GM12891 (cell line): ENCODE measurements around the gene SORCS1.

Experiments used
- DNase-seq: peaks from one replicate; pipeline ENCODE4 v3.0.0; 2011; ENCODE audit warnings: low spot score; ENCODE audit not compliant: insufficient read length
- FAIRE-seq: peaks from 2 replicates; lab custom pipeline; 2011; peaks lifted over from hg19 to GRCh38; lab: Jason Lieb, UNC
- PAX5 ChIP-seq: IDR thresholded peaks from 2 replicates; pipeline ENCODE4 v1.6.1; 2011; ENCODE audit warnings: low read length, moderate library complexity, mild to moderate bottlenecking; ENCODE audit not compliant: insufficient read depth, severe bottlenecking
- POLR2A ChIP-seq: IDR thresholded peaks from 2 replicates; pipeline ENCODE4 v1.6.1; 2011; ENCODE audit warnings: low read depth, low read length, control low read depth
- POLR2AphosphoS5 ChIP-seq: IDR thresholded peaks from 2 replicates; pipeline ENCODE4 v1.6.1; 2011; ENCODE audit warnings: low read depth, low read length, control low read depth
- POU2F2 ChIP-seq: IDR thresholded peaks from 2 replicates; pipeline ENCODE4 v1.6.1; 2011; ENCODE audit warnings: low read depth, mild to moderate bottlenecking, control low read depth, low read length, moderate library complexity
- SPI1 ChIP-seq: IDR thresholded peaks from 2 replicates; pipeline ENCODE4 v1.6.1; 2011; ENCODE audit warnings: low read depth, low read length, control low read depth
- TAF1 ChIP-seq: IDR thresholded peaks from 2 replicates; pipeline ENCODE4 v1.6.1; 2011; ENCODE audit warnings: low read depth, low read length, control low read depth

The SORCS1 gene

DNA sequence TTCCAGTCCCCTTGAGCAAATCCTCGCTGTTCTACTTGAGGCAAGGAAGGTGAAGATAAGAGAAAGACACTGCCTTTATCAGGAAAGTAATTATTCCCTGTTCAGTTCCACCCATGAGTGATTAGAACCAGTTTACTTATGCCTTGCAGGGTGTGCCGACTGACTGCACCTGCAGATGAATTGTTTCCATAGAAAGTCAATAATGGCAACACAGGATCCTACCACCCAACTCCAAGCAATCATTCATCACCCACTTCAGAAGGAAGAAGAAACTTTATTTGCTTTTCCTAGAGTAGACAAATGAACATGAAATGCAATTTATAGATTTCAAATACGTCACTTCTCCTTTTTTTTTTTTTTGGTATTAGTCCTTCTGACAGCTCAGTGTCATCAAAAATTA, 383.9 kb downstream of the SORCS1 start:
- FAIRE-seq (no peak), DNase-seq (no peak)
- TF ChIP-seq POLR2A (no peak), POU2F2 (no peak), POLR2AphosphoS5 (no peak), TAF1 (no peak)

DNA sequence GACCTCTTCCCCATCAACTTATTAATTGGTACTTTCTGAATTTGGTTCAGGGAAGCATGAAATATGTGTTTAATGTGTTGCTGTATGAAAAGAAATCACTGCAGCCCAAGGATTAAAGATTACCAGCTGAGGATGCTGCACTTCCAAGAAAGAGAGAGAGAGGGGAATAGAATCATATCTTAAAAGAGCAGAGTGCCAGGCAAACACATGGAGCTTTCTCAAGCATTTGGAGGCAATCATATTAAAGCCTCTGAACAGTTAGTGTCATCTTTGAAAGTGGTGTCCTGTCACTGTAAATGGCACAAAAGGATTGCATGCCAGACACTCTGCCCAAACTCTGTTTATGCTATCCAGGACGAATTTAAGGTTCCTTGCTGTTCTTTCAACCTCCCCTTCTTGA, 386.7 kb downstream of the SORCS1 start:
- no peak for FAIRE-seq
- DNase-seq: no peak
- TF ChIP-seq PAX5 (no peak), SPI1 (no peak), TAF1 (no peak), POU2F2 (no peak), POLR2A (no peak), POLR2AphosphoS5 (no peak)

- TF ChIP-seq PAX5: no peak
- TF ChIP-seq SPI1: no peak
- TF ChIP-seq TAF1: no peak
- TF ChIP-seq POU2F2: no peak
- no peak for TF ChIP-seq POLR2A
- TF ChIP-seq POLR2AphosphoS5: no peak
- no peak for DNase-seq
- no peak for FAIRE-seq
Observed at GRCh38 chr10:106775127-106775526, 389.4 kb downstream of the SORCS1 start.

DNA sequence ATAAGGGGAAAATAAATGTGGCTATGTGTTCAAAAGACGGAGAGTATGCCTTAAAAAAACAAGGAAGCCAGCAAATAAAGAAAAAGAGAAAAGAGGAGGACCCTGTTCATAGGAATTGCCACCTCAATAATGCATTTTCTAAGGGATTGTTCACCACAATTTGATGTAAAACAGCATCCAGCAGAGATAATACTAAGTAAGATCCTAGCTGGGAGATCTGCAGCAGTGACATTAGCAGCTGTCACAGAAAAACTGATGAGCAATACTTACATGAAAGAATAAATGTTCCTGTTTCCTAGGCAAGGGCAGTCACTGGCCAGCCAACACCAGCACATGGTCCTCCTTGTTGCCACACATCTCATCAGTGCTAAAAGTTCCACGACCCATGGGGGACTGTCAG, 391.5 kb downstream of the SORCS1 start:
- no peak for FAIRE-seq
- TF ChIP-seq POU2F2: no peak
- no peak for DNase-seq

DNA sequence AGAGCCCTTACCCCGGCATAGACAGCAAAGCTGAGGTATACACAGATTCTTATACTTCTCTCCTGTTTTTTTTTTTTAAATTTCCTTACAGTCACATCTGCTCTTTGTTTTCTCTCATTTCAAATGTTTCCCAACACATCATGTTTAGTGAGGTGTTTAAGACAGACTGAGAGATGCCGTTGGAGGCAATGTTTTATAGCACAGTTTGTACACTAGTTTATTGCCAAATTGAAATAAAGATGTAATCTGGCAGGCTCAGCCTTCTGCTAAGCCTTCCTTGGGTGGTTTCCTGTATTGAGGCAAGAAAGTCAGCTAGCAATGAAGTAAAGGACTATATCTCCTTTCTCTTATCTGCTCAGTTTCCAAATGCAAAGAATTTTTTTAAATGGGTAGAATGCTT, 393.4 kb downstream of the SORCS1 start:
- FAIRE-seq (no peak), DNase-seq (no peak)
- TF ChIP-seq POLR2A (no peak), SPI1 (no peak), POLR2AphosphoS5 (no peak), POU2F2 (no peak), TAF1 (no peak), PAX5 (no peak)

GRCh38 chr10:106768204-106768603, 396.3 kb downstream of the SORCS1 start:
- FAIRE-seq: no peak
- DNase-seq: no peak
- TF ChIP-seq POLR2A (no peak), SPI1 (no peak), TAF1 (no peak), PAX5 (no peak), POLR2AphosphoS5 (no peak)

GRCh38 chr10:106765928-106766327, 398.6 kb downstream of the SORCS1 start:
- DNase-seq: no peak
- FAIRE-seq: no peak
- TF ChIP-seq POU2F2 (no peak), POLR2AphosphoS5 (no peak), SPI1 (no peak), PAX5 (no peak), POLR2A (no peak), TAF1 (no peak)

DNA sequence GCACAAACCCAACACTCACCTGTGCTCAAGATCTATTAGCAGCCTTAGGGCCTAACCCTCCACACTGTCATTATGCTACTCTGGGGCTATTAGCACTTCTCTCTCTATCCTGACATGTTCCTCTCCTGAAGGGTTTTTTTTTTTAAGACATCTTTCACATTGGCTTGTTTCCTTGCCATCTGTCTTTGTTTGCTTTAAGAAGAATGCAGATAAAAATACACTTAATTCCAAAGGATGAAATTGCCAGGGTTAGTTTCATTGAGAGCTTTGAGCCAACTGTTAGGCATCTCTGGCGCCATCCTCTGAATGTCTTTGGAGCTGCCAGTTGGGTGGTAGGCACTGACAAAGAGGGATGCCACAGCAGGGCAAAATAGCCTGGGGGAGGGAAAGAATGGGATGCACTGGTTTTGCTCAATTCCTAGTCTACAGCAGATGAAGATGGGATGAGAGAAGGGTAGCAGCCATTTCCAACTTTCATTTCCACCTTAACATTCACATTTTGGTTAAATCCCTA, 399.2 kb downstream of the SORCS1 start:
- DNase-seq (no peak), FAIRE-seq (no peak)
- TF ChIP-seq POLR2A (no peak), PAX5 (no peak), POU2F2 (no peak), TAF1 (no peak), POLR2AphosphoS5 (no peak), SPI1 (no peak)

GRCh38 chr10:106764360-106764759, 400.1 kb downstream of the SORCS1 start:
- DNase-seq: no peak
- TF ChIP-seq POU2F2: no peak
- no peak for TF ChIP-seq POLR2AphosphoS5
- no peak for TF ChIP-seq POLR2A
- TF ChIP-seq SPI1: no peak
- TF ChIP-seq TAF1: no peak
- no peak for TF ChIP-seq PAX5
- FAIRE-seq: no peak

GRCh38 chr10:106761906-106762305, 402.6 kb downstream of the SORCS1 start:
- no peak for FAIRE-seq
- TF ChIP-seq SPI1 (no peak), POLR2AphosphoS5 (no peak), TAF1 (no peak), POU2F2 (no peak)

DNA sequence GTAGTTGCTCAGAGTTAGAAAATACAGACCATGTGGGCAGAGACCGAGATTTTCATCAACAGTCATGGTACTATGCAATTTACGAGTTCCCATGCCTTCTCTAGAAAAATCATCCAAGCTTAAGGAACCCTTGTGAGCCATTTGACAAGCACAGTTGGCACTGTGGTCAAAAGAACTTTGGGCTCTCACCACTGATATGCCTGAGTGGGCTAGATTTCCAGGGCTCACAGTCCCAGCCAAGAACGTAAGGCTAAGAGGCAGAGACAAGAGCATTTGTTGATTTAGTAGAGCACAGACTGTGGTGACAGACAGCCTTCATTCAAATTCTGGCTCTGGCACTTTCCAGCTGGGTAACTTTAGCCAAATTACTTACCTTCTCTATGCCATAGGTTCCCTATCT, 407.0 kb downstream of the SORCS1 start:
- no peak for DNase-seq
- FAIRE-seq: no peak
- TF ChIP-seq POLR2AphosphoS5: no peak
- TF ChIP-seq TAF1: no peak
- no peak for TF ChIP-seq POLR2A
- no peak for TF ChIP-seq PAX5
- TF ChIP-seq POU2F2: no peak
- no peak for TF ChIP-seq SPI1

More at GRCh38 chr10:106761906-106762305, 402.6 kb downstream of the SORCS1 start:
- DNase-seq: no peak
